Nucleus accumbens (tissue), 56 donors: ENCODE data around the gene RFPL2.
A peak's percentile ranks its signal among the peaks of the same experiment; 100 is the strongest.

Source experiments
- DNase-seq, 56 donors: peaks; one replicate each; lab custom pipeline; 2025; lab: John Stamatoyannopoulos, UW

Gene RFPL2

GRCh38 chr22:32204856-32205722, at the start of gene RFPL2:
RFPL2 (minus strand) TSS chr22:32205073; CDS start chr22:32202451, 2,622 bp downstream.
- peak in 24 of 56 donors; percentile 7 to 73 (median 34) for DNase-seq

DNA sequence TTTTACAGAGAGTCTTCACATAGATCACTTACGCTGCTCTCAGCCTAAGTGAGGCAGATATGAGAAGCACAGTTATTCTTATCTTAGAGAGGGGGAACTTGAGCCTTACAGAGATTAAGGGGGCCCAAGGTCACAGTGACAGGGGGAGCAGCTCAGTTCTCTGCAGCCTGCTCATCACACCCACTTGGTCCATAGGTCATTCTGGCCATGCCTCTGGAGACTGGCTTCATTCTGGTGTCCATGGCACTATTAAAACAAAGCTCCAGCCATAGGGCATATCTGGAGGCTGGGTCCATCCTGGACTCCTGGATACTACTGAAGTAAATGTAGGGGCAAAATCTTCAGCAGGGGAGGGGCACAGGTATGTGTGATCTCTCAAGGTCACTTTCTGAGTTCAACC, 44.4 kb upstream of the RFPL2 start:
- DNase-seq = no peak

GRCh38 chr22:32248276-32248675, 43.4 kb upstream of the RFPL2 start:
- no peak for DNase-seq

- DNase-seq = no peak
Observed at GRCh38 chr22:32246166-32246565, 41.3 kb upstream of the RFPL2 start.

DNA sequence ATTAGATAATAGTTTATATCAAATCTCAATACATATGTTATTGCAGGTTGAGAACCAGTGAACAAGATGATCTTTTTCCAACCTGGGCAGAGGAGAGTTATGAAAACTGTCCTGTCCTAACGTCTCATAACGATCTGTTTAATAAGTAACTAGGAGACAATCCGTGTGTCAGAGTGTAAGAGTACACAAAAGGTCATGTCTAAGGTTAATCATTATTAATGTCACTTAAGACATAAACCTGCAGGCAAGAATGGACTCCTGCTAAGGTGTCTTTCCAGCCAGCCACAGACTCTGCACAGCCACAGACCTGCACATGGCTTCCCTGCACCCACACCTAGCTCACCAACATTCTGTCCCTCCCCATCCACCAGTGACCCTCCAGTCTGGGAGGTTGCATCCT, 40.2 kb upstream of the RFPL2 start:
- DNase-seq = no peak

- DNase-seq = no peak
Observed at GRCh38 chr22:32244547-32244946, 39.7 kb upstream of the RFPL2 start.

DNA sequence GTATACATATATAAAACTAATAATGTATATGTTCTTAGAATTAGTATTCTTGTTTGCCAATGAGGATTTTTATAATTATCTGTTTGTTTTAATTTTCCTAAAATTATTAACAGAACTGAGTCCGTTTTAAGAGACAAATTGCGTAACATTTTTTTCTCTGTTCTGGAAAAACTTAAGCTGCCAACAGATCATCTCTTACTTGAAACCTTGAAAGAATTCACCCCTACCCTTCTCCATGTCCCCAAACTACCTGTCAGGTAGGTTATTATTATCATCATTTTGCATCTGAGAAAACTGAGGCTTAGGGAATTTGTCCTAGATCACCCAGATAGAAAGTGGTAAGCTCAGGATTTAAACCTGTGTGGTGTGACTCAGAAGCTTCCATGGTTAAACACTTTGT, 35.6 kb upstream of the RFPL2 start:
- DNase-seq = no peak

DNA sequence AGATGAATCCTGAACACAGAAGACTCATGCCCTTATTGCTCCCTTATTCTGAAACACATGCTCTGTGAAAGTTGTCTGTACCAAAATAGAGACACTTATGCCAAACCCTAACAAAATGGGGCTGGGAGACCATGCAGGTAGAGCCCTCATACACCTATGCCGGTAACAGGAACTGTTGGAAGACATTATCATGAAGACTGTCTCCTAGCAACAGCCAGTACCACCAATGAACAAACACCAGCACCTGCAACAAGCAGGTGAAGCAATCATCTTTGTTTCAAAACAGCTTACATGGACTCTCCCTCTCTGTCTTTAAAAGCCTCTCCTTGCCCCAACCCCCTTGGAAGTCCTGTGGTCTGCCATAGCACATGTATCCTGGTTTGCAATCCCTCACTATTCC, 33.0 kb upstream of the RFPL2 start:
- DNase-seq = no peak

- DNase-seq = no peak
Observed at GRCh38 chr22:32236970-32237369, 32.1 kb upstream of the RFPL2 start.

- peak in 1 of 56 donors; percentile 4 for DNase-seq
Observed at GRCh38 chr22:32233091-32233490, 28.2 kb upstream of the RFPL2 start.

DNA sequence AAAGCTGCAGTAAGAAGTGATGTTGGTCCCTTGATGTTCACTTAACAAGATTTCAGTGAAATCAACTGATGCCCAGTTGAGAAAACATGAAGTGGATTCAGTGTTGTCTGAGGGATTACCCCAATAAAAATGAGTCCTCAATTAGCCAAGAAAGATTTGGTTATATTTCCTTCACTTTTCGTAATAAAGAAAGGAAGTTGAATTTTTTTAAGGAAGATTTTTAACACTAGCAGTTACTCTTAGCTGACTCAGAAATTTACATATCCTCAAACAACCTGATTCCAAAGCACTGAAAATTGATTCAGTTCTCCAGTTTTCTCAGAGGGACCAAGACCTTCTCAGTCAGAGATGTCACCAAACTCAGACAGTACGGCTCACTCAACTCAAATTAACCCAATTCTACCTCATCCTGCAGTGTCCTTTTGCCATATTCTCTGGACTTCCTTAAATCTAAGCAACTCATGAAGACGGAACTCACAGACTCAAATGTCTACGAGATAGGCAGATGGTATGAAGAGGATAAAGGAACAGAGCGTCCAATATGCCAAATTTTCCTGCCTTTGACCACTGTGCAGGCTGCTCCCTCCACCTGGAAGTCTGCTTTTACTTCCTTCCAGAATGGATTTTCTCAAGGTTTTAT, 27.4 kb upstream of the RFPL2 start:
- no peak for DNase-seq

- no peak for DNase-seq
Observed at GRCh38 chr22:32226326-32227104, 21.6 kb upstream of the RFPL2 start.

GRCh38 chr22:32222991-32223390, 18.1 kb upstream of the RFPL2 start:
- no peak for DNase-seq

GRCh38 chr22:32219026-32219425, 14.2 kb upstream of the RFPL2 start:
- DNase-seq = no peak

- DNase-seq = no peak
Observed at GRCh38 chr22:32218470-32218869, 13.6 kb upstream of the RFPL2 start.

GRCh38 chr22:32217465-32217864, 12.6 kb upstream of the RFPL2 start:
- no peak for DNase-seq

GRCh38 chr22:32216911-32217310, 12.0 kb upstream of the RFPL2 start:
- no peak for DNase-seq

GRCh38 chr22:32211011-32211410, 6.1 kb upstream of the RFPL2 start:
- no peak for DNase-seq

- DNase-seq = no peak
Observed at GRCh38 chr22:32208681-32209080, 3.8 kb upstream of the RFPL2 start.

GRCh38 chr22:32207971-32208480, 3.2 kb upstream of the RFPL2 start:
- DNase-seq = no peak
